Measurements from ENCODE around the gene DYNLT5. TPM values are rescaled to one million over a fixed set of nuclear protein-coding genes. Genes with fewer than 3 reads are reported as not detected.
"Not testable (repeated sequence)": the region's sequence is repeated elsewhere in the genome, so short reads cannot be mapped to it uniquely, and the experiment has no call there.

The DYNLT5 gene
- polyA plus RNA-seq, 1 donor (not counting 4 experiments of a cell fraction or from before 2014, with no cell fraction given): not detected

DNA sequence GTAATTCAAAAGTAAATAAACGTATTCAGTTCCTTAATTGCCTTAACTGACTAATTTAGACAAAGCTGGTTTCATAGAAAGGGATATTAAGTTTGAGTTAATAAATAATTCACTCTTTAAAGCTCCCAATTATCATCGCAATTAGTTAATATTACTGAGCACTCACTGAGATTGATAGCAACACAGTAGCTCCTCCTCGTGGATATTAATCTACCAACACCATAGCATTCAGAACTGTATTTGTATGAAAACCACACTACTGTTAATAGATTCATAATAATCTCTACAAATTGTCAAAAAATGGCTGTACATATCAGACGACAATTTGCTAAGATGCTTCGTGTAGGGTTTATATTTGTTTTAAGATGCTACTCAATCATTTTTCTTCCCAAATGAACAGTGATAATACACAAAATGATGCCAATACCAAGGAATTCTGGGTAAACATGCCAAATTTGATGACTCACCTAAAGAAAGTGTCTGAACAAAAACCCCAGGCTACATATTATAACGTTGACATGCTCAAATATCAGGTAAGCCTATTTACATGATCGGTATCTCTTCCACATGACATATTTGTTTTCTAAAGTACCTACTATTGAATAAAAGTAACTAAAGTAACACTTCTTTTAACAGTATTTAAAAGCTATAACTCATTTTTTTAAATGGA, 18.8 kb upstream of the DYNLT5 start:
- dilution Hi-C loops (cut with MboI; ENCODE audit: extremely low pct_ligation_motif_present, low sequenced_read_pairs): no loop called here

DNA sequence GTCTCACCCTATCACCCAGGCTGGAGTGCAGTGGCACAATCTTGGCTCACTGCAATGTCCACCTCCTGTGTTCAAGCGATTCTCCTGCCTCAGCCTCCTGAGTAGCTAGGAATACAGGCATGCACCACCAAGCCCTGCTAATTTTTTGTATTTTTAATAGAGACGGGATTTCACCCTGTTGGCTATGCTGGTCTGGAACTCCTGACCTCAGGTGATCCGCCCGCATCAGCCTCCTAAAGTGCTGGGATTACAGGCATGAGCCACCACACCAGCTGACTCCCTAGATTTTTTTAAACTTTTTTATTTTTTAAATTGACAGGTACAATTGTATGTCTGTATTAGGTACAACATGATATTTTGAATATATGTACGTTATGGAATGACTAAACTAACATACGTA, 17.7 kb upstream of the DYNLT5 start:
- H3K4me3 ChIP-seq (ENCODE audit: control insufficient read depth in 2 of 3, extremely low read depth in 1 of 3, insufficient read depth in 2 of 3, low read depth in 1 of 3, low read length in 3 of 3); H3K4me2 ChIP-seq (ENCODE audit: control insufficient read depth, extremely low read depth, insufficient read depth, low read depth, low read length); FAIRE-seq; H3K9me3 ChIP-seq (ENCODE audit: control insufficient read depth, low read depth, low read length); H4K20me1 ChIP-seq (ENCODE audit: control insufficient read depth, extremely low read depth, insufficient read depth, low read length); H3K79me2 ChIP-seq (ENCODE audit: control insufficient read depth, insufficient read depth, low read length); H3K36me3 ChIP-seq (ENCODE audit: control insufficient read depth in 2 of 2, extremely low read depth in 1 of 2, insufficient read depth in 2 of 2, low read length in 2 of 2); H3K27me3 ChIP-seq (ENCODE audit: control insufficient read depth, extremely low read depth, insufficient read depth, low read length); dilution Hi-C loops (cut with MboI; ENCODE audit: extremely low pct_ligation_motif_present, low sequenced_read_pairs); DNase-seq (ENCODE audit: low read depth, low spot score); H3K9ac ChIP-seq (ENCODE audit: control insufficient read depth, extremely low read depth, insufficient read depth, low read length); H2AFZ ChIP-seq (ENCODE audit: control insufficient read depth, low read length); H3K27ac ChIP-seq (ENCODE audit: control insufficient read depth, insufficient read depth, low read length); H3K9me1 ChIP-seq (ENCODE audit: control insufficient read depth, extremely low read depth, insufficient read depth, low read length): not testable (repeated sequence)
- peaks cover 14% of the 10 kb centered on the region for H3K4me1 ChIP-seq (ENCODE audit: control insufficient read depth, extremely low read depth, insufficient read depth, low read length)

More for the DNA sequence above, 18.8 kb upstream of the DYNLT5 start:
- H3K4me2 ChIP-seq (ENCODE audit: control insufficient read depth, extremely low read depth, insufficient read depth, low read depth, low read length): no peak overlapping the region
- peaks cover 20% of the 10 kb centered on the region for H3K4me1 ChIP-seq (ENCODE audit: control insufficient read depth, extremely low read depth, insufficient read depth, low read length)
- TF ChIP-seq, protein P1, sequence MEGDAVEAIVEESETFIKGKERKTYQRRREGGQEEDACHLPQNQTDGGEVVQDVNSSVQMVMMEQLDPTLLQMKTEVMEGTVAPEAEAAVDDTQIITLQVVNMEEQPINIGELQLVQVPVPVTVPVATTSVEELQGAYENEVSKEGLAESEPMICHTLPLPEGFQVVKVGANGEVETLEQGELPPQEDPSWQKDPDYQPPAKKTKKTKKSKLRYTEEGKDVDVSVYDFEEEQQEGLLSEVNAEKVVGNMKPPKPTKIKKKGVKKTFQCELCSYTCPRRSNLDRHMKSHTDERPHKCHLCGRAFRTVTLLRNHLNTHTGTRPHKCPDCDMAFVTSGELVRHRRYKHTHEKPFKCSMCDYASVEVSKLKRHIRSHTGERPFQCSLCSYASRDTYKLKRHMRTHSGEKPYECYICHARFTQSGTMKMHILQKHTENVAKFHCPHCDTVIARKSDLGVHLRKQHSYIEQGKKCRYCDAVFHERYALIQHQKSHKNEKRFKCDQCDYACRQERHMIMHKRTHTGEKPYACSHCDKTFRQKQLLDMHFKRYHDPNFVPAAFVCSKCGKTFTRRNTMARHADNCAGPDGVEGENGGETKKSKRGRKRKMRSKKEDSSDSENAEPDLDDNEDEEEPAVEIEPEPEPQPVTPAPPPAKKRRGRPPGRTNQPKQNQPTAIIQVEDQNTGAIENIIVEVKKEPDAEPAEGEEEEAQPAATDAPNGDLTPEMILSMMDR (optimal IDR thresholded peaks at IDR 0.05 in 1 of 3, IDR thresholded peaks at IDR 0.05 in 1 of 3, conservative IDR thresholded peaks at IDR 0.05 in 1 of 3; ENCODE audit: extremely low read depth in 1 of 3, insufficient read depth in 2 of 3, low read length in 3 of 3): peak in 2 of 3 experiments; percentile 6 to 25
- TF ChIP-seq EZH2 (IDR thresholded peaks at IDR 0.05; ENCODE audit: low read length): no peak
- H3K9ac ChIP-seq (ENCODE audit: control insufficient read depth, extremely low read depth, insufficient read depth, low read length): no peak overlapping the region
- H3K4me3 ChIP-seq (ENCODE audit: control insufficient read depth in 2 of 3, extremely low read depth in 1 of 3, insufficient read depth in 2 of 3, low read depth in 1 of 3, low read length in 3 of 3): no peak overlapping the region
- H4K20me1 ChIP-seq (ENCODE audit: control insufficient read depth, extremely low read depth, insufficient read depth, low read length): no peaks in the 10 kb centered on the region
- H2AFZ ChIP-seq (ENCODE audit: control insufficient read depth, low read length): peak overlapping the region; percentile 49
- FAIRE-seq (no peak), DNase-seq (ENCODE audit: low read depth, low spot score) (no peak)
- H3K36me3 ChIP-seq (ENCODE audit: control insufficient read depth in 2 of 2, extremely low read depth in 1 of 2, insufficient read depth in 2 of 2, low read length in 2 of 2): no peaks in the 10 kb centered on the region
- no peak overlapping the region for H3K27ac ChIP-seq (ENCODE audit: control insufficient read depth, insufficient read depth, low read length)
- H3K9me3 ChIP-seq (ENCODE audit: control insufficient read depth, low read depth, low read length): no peaks in the 10 kb centered on the region
- H3K9me1 ChIP-seq (ENCODE audit: control insufficient read depth, extremely low read depth, insufficient read depth, low read length): no peaks in the 10 kb centered on the region
- H3K79me2 ChIP-seq (ENCODE audit: control insufficient read depth, insufficient read depth, low read length): no peaks in the 10 kb centered on the region
- no peaks in the 10 kb centered on the region for H3K27me3 ChIP-seq (ENCODE audit: control insufficient read depth, extremely low read depth, insufficient read depth, low read length)

DNA sequence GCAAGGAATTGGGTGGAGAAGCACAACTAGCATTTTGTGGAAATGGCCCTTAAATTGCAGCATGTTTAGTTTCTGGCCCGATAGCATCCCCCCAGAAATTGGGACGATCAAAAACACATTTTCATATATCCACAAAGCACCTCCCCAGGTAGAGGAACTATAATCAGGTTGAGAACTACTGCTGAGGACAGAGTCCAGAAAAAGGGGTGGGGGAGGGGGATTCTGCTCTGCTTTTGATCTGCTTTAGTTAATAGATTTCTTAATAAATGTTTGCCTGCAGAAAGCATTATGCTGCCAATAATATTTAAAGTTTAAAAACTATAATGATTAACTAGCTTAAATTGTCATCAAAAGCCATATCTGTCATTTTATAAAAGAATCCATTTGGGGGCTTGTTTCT, 14.4 kb upstream of the DYNLT5 start:
- Histone ChIP-seq H3K79me2 (ENCODE audit: control insufficient read depth, insufficient read depth, low read length) (no peaks in the 10 kb centered on the region), H4K20me1 (ENCODE audit: control insufficient read depth, extremely low read depth, insufficient read depth, low read length) (no peaks in the 10 kb centered on the region), H3K27ac (ENCODE audit: control insufficient read depth, insufficient read depth, low read length) (no peak overlapping the region), H3K4me1 (ENCODE audit: control insufficient read depth, extremely low read depth, insufficient read depth, low read length) (peaks cover 9% of the 10 kb centered on the region), H3K36me3 (ENCODE audit: control insufficient read depth in 2 of 2, extremely low read depth in 1 of 2, insufficient read depth in 2 of 2, low read length in 2 of 2) (no peaks in the 10 kb centered on the region), H2AFZ (ENCODE audit: control insufficient read depth, low read length) (no peak overlapping the region), H3K4me2 (ENCODE audit: control insufficient read depth, extremely low read depth, insufficient read depth, low read depth, low read length) (no peak overlapping the region), H3K4me3 (ENCODE audit: control insufficient read depth in 2 of 3, extremely low read depth in 1 of 3, insufficient read depth in 2 of 3, low read depth in 1 of 3, low read length in 3 of 3) (no peak overlapping the region), H3K9me3 (ENCODE audit: control insufficient read depth, low read depth, low read length) (no peaks in the 10 kb centered on the region), H3K9ac (ENCODE audit: control insufficient read depth, extremely low read depth, insufficient read depth, low read length) (no peak overlapping the region), H3K27me3 (ENCODE audit: control insufficient read depth, extremely low read depth, insufficient read depth, low read length) (no peaks in the 10 kb centered on the region), H3K9me1 (ENCODE audit: control insufficient read depth, extremely low read depth, insufficient read depth, low read length) (no peaks in the 10 kb centered on the region)
- TF ChIP-seq EZH2 (IDR thresholded peaks at IDR 0.05; ENCODE audit: low read length): no peak
- TF ChIP-seq, protein P1 (optimal IDR thresholded peaks at IDR 0.05 in 1 of 3, IDR thresholded peaks at IDR 0.05 in 1 of 3, conservative IDR thresholded peaks at IDR 0.05 in 1 of 3; ENCODE audit: extremely low read depth in 1 of 3, insufficient read depth in 2 of 3, low read length in 3 of 3): no peak
- dilution Hi-C loops (cut with MboI; ENCODE audit: extremely low pct_ligation_motif_present, low sequenced_read_pairs): no loop called here
- DNase-seq (ENCODE audit: low read depth, low spot score) (no peak), FAIRE-seq (no peak)

Measured in keratinocyte (primary cell).